IMR-90 (cell line): ENCODE measurements around the gene CLCN5.

Source experiments
- CEBPB ChIP-seq: IDR thresholded peaks from 2 replicates; pipeline ENCODE4 v1.6.1; 2012; ENCODE audit warnings: low read depth, low read length, improper control_type of control experiment
- MXI1 ChIP-seq: IDR thresholded peaks from 2 replicates; pipeline ENCODE4 v1.6.1; 2012; ENCODE audit warnings: low read depth, mild to moderate bottlenecking, low read length, moderate library complexity, borderline replicate concordance
- POLR2A ChIP-seq: IDR thresholded peaks from 2 replicates; pipeline ENCODE4 v1.6.1; 2012; ENCODE audit warnings: mild to moderate bottlenecking, low read depth, low read length
- RAD21 ChIP-seq: IDR thresholded peaks from 2 replicates; pipeline ENCODE4 v1.6.1; 2012; ENCODE audit warnings: low read length, improper control_type of control experiment
- RFX5 ChIP-seq: IDR thresholded peaks from 2 replicates; pipeline ENCODE4 v1.8.0; 2012; ENCODE audit warnings: low read depth, mild to moderate bottlenecking, low read length, moderate library complexity
- SMC3 ChIP-seq: fragments of 150-350 bp; IDR thresholded peaks from 2 replicates; pipeline ENCODE4 v1.6.1; 2016; ENCODE audit warnings: low read depth, mild to moderate bottlenecking, antibody characterized with exemption, low read length, moderate library complexity
- TF ChIP-seq, protein P1 (sequence below): conservative IDR thresholded peaks from 2 replicates; pipeline ENCODE4 v1.5.1; 2012; ENCODE audit warnings: mild to moderate bottlenecking, low read depth, low read length, improper control_type of control experiment

DNA sequence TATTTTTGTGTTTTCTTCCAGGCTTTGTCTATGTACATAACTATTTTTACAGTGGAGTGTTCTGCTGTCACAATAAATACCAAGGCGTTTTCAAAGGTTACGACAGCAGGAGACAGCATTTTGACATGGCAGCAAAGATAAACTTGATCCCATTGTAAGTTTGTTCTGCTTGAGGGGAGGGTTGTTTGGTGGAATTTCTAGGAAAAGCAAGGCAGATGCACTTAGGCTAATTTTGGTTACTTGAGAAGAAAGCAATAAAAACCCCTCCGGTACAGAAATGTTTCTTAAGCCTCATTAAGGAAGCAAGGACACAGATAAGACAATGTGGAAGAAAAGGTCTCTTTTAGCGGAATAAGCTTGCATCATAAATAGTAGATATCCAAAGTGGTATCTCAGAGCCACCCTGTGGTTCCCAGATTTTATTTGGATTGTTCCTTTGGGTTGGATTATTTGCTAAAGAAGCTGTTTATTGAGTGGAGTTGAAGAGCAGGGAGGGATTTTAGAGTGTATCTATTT lies 54.3 kb downstream of the CLCN5 start:
- no peak for TF ChIP-seq POLR2A
- TF ChIP-seq, protein P1, sequence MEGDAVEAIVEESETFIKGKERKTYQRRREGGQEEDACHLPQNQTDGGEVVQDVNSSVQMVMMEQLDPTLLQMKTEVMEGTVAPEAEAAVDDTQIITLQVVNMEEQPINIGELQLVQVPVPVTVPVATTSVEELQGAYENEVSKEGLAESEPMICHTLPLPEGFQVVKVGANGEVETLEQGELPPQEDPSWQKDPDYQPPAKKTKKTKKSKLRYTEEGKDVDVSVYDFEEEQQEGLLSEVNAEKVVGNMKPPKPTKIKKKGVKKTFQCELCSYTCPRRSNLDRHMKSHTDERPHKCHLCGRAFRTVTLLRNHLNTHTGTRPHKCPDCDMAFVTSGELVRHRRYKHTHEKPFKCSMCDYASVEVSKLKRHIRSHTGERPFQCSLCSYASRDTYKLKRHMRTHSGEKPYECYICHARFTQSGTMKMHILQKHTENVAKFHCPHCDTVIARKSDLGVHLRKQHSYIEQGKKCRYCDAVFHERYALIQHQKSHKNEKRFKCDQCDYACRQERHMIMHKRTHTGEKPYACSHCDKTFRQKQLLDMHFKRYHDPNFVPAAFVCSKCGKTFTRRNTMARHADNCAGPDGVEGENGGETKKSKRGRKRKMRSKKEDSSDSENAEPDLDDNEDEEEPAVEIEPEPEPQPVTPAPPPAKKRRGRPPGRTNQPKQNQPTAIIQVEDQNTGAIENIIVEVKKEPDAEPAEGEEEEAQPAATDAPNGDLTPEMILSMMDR, result no peak
- no peak for TF ChIP-seq SMC3
- TF ChIP-seq RFX5, result no peak
- TF ChIP-seq MXI1, result no peak
- no peak for TF ChIP-seq RAD21
- no peak for TF ChIP-seq CEBPB
